Glomerular visceral epithelial cell (primary cell): ENCODE measurements around the gene OR13C8.

Source experiments
- DNase-seq: peaks from one replicate; pipeline ENCODE4 v3.0.0-alpha.2; 2016; ENCODE audit errors: extremely low spot score

OR13C8 gene

GRCh38 chr9:104617418-104617817, 48.5 kb downstream of the OR13C8 start:
- no peak for DNase-seq

GRCh38 chr9:104618104-104618503, 49.1 kb downstream of the OR13C8 start, which contains the start of gene OR13C9:
Gene OR13C9 (minus strand): TSS chr9:104618204. CDS start chr9:104618204, 0 bp downstream.
- no peak for DNase-seq
